Stimulated activated CD8-positive, alpha-beta memory T cell treated with anti-CD3 and anti-CD28 coated beads, Interleukin-4, amount 100 ng/mL, for 1 hour (primary cell): ENCODE measurements around the gene PLB1.

ENCODE experiments used
- DNase-seq, 2 donors: peaks; one replicate each; pipeline ENCODE4 v3.0.0-alpha.2; 2020; ENCODE audit warnings: low read depth in 2 of 2, low spot score in 1 of 2

Gene PLB1

GRCh38 chr2:28643911-28644334 lies 148.1 kb downstream of the PLB1 start:
- no peak for DNase-seq

GRCh38 chr2:28644760-28645159 lies 148.9 kb downstream of the PLB1 start:
- no peak for DNase-seq

GRCh38 chr2:28645553-28645952 lies 149.7 kb downstream of the PLB1 start:
- no peak for DNase-seq

GRCh38 chr2:28647682-28648081 lies 151.8 kb downstream of the PLB1 start:
- DNase-seq, result no peak

GRCh38 chr2:28648147-28648546 lies 152.3 kb downstream of the PLB1 start:
- no peak for DNase-seq

- no peak for DNase-seq
These were observed 153.0 kb downstream of the PLB1 start for GRCh38 chr2:28648671-28649395.

GRCh38 chr2:28649481-28650265 lies 153.8 kb downstream of the PLB1 start:
- no peak for DNase-seq

GRCh38 chr2:28650266-28650584 lies 154.4 kb downstream of the PLB1 start:
- DNase-seq, result no peak

- DNase-seq, result no peak
These were observed 156.4 kb downstream of the PLB1 start for GRCh38 chr2:28652217-28652616.

GRCh38 chr2:28653892-28654662 lies 158.2 kb downstream of the PLB1 start:
- no peak for DNase-seq

GRCh38 chr2:28654663-28655320 lies 158.9 kb downstream of the PLB1 start:
- DNase-seq, result no peak

GRCh38 chr2:28656937-28657615 lies 161.2 kb downstream of the PLB1 start:
- no peak for DNase-seq

GRCh38 chr2:28658369-28658768 lies 162.5 kb downstream of the PLB1 start:
- no peak for DNase-seq

GRCh38 chr2:28659127-28659526 lies 163.3 kb downstream of the PLB1 start:
- no peak for DNase-seq

- DNase-seq, result no peak
These were observed 165.7 kb downstream of the PLB1 start for GRCh38 chr2:28661589-28662001.

GRCh38 chr2:28662044-28662443 lies 166.2 kb downstream of the PLB1 start:
- DNase-seq, result no peak

- DNase-seq, result no peak
These were observed 166.8 kb downstream of the PLB1 start for GRCh38 chr2:28662468-28663181.

GRCh38 chr2:28663359-28663758 lies 167.5 kb downstream of the PLB1 start:
- no peak for DNase-seq

- no peak for DNase-seq
These were observed 168.4 kb downstream of the PLB1 start for GRCh38 chr2:28664120-28664842.
